Adipocyte (in vitro differentiated cells): Measurements from ENCODE around the gene TTN.
A peak's percentile ranks its signal among the peaks of the same experiment; 100 is the strongest.

Source experiments
- DNase-seq: peaks from one replicate; pipeline ENCODE4 v3.0.0-alpha.2; 2015; ENCODE audit warnings: low read depth
- H3K27me3 ChIP-seq: replicated peaks from 2 replicates; pipeline ENCODE4 v1.7.0; 2013; ENCODE audit warnings: mild to moderate bottlenecking, low read length, moderate library complexity; ENCODE audit not compliant: control insufficient read depth, insufficient read depth
- H3K36me3 ChIP-seq: 2 replicates; pipeline ENCODE4 v1.7.0; 2013; ENCODE audit warnings: low read length, mild to moderate bottlenecking, moderate library complexity; ENCODE audit not compliant: control insufficient read depth, insufficient read depth, severe bottlenecking
- H3K4me1 ChIP-seq: 2 replicates; pipeline ENCODE4 v1.7.0; 2013; ENCODE audit warnings: mild to moderate bottlenecking, low read length, moderate library complexity; ENCODE audit not compliant: control insufficient read depth, insufficient read depth
- H3K4me3 ChIP-seq: 2 replicates; pipeline ENCODE4 v1.7.0; 2013; ENCODE audit warnings: mild to moderate bottlenecking, low read length, moderate library complexity
- H3K9ac ChIP-seq: 2 replicates; pipeline ENCODE4 v1.7.0; 2013; ENCODE audit warnings: mild to moderate bottlenecking, low read length, moderate library complexity
- H3K9me3 ChIP-seq: 2 replicates; pipeline ENCODE4 v1.7.0; 2013; ENCODE audit warnings: mild to moderate bottlenecking, low read length, moderate library complexity; ENCODE audit not compliant: control insufficient read depth

TTN gene

DNA sequence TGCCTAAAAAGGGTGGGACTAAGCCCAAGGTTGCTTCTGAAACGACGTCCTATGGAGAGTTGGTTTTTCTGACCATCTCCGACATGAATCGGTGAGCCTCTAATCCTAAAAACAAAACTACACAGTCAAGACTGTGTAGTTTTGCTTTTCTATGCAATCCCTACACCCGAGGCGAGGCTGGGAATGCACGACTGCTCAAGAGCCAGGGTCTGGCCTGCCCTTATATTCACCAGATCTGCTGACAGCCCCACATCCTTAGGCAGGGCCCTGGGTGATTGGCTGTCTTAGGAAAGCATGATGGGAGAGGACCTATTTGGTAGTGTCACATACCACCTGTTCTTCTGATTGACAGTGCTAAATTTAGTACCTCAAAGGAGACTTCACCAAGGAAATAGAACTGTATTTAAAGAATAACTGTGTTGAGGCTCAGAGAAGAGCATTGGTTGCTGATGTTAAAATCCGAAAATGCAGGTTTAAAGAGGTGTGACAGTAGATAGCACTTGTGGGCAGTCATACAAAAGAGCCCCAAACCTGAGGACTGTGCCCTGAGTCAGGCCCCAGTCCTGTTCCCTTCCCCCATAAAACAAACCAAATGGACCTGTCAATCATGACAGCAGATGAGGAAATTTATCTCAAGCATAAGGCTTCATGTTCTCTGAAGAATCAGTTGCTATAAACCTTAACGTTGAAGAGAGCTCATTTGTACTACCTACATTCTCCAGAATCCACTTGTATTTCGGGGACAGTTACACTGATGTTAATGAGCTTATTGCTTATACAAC lies at the start of gene TTN:
Gene TTN (minus strand): TSS at position 197 of the 782 bp plus-strand sequence. CDS start 2,781 bp downstream, outside the sequence.
- H3K9me3 ChIP-seq: no peaks in the 10 kb centered on the region
- H3K9ac ChIP-seq: no peak within 1 kb of the TSS
- H3K27me3 ChIP-seq: no peaks in the 10 kb centered on the region
- no peak within 1 kb of the TSS for H3K4me3 ChIP-seq
- H3K4me1 ChIP-seq: no peaks in the 10 kb centered on the region
- no peaks in the 10 kb centered on the region for H3K36me3 ChIP-seq
- no peak for DNase-seq

DNA sequence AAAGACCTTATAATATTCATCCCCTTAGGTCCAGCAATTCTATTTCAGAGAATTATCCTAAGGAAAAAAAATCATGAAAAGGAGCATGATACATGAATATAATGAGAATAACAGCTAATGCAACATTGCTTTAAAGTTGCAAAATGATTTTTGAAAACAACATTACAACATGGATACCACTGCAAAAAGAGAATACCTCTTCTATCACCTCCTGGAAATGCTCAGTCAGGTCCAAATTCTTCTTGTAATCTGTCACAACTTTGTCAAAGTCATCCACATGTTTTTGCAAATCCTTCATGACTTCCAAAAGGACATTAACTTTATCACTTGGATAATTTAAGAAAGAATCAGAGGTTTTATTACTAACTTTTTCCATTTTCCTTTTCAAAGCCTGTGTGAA lies 47.9 kb upstream of the TTN start:
- Histone ChIP-seq H3K9me3 (no peaks in the 10 kb centered on the region), H3K36me3 (no peaks in the 10 kb centered on the region), H3K4me3 (no peak overlapping the region), H3K9ac (no peak overlapping the region), H3K4me1 (peaks cover 19% of the 10 kb centered on the region), H3K27me3 (no peaks in the 10 kb centered on the region)
- DNase-seq: no peak

GRCh38 chr2:178848335-178848734 lies 41.1 kb upstream of the TTN start:
- Histone ChIP-seq H3K9ac (no peak overlapping the region), H3K4me3 (no peak overlapping the region), H3K9me3 (no peaks in the 10 kb centered on the region), H3K4me1 (peaks cover 24% of the 10 kb centered on the region), H3K27me3 (no peaks in the 10 kb centered on the region), H3K36me3 (no peaks in the 10 kb centered on the region)
- DNase-seq: no peak

GRCh38 chr2:178846458-178846802 lies 39.2 kb upstream of the TTN start:
- Histone ChIP-seq H3K36me3 (no peaks in the 10 kb centered on the region), H3K27me3 (no peaks in the 10 kb centered on the region), H3K4me3 (no peak overlapping the region), H3K4me1 (peaks cover 24% of the 10 kb centered on the region), H3K9me3 (no peaks in the 10 kb centered on the region), H3K9ac (no peak overlapping the region)
- DNase-seq: peak; percentile 28

- no peak overlapping the region for H3K9ac ChIP-seq
- H3K4me1 ChIP-seq: peaks cover 24% of the 10 kb centered on the region
- peak; percentile 50 for DNase-seq
- H3K36me3 ChIP-seq: no peaks in the 10 kb centered on the region
- H3K4me3 ChIP-seq: peak overlapping the region; percentile 12
- H3K9me3 ChIP-seq: no peaks in the 10 kb centered on the region
- no peaks in the 10 kb centered on the region for H3K27me3 ChIP-seq
Observed at GRCh38 chr2:178845566-178846457, 38.6 kb upstream of the TTN start.

GRCh38 chr2:178844701-178845100 lies 37.5 kb upstream of the TTN start:
- Histone ChIP-seq H3K9me3 (no peaks in the 10 kb centered on the region), H3K36me3 (no peaks in the 10 kb centered on the region)

GRCh38 chr2:178844269-178844668 lies 37.0 kb upstream of the TTN start:
- Histone ChIP-seq H3K9me3 (no peaks in the 10 kb centered on the region), H3K27me3 (no peaks in the 10 kb centered on the region), H3K4me1 (peaks cover 24% of the 10 kb centered on the region), H3K9ac (no peak overlapping the region), H3K4me3 (no peak overlapping the region), H3K36me3 (no peaks in the 10 kb centered on the region)
- DNase-seq: no peak

More at GRCh38 chr2:178844701-178845100, 37.5 kb upstream of the TTN start:
- Histone ChIP-seq H3K27me3 (no peaks in the 10 kb centered on the region), H3K9ac (no peak overlapping the region), H3K4me3 (no peak overlapping the region), H3K4me1 (peaks cover 24% of the 10 kb centered on the region)
- no peak for DNase-seq

DNA sequence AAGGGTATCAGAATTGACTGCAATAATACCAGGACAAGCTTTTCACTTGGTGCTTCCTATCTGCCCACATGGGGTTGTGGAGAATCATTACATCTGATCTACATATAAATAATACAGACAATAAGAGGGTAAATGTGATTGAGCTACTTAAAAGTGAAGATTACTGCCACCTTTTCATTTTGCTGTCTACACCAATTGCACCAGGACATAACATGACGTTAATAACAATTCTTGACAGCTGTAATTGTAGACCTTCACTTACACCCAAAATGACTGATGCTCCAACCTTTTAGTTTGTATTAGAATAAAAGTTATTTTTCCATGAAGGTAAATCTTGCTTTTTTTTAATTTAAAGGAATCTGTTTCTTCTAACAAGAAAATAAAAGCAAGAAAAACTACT lies 36.5 kb upstream of the TTN start:
- H3K36me3 ChIP-seq: no peaks in the 10 kb centered on the region

GRCh38 chr2:178836807-178837206 lies 29.6 kb upstream of the TTN start:
- no peak for DNase-seq
- Histone ChIP-seq H3K4me3 (no peak overlapping the region), H3K36me3 (no peaks in the 10 kb centered on the region), H3K27me3 (no peaks in the 10 kb centered on the region), H3K9ac (no peak overlapping the region), H3K4me1 (no peaks in the 10 kb centered on the region), H3K9me3 (no peaks in the 10 kb centered on the region)

More for the DNA sequence above, 36.5 kb upstream of the TTN start:
- no peak for DNase-seq
- H3K4me1 ChIP-seq: peaks cover 24% of the 10 kb centered on the region
- no peaks in the 10 kb centered on the region for H3K9me3 ChIP-seq
- no peak overlapping the region for H3K9ac ChIP-seq
- H3K27me3 ChIP-seq: no peaks in the 10 kb centered on the region
- H3K4me3 ChIP-seq: no peak overlapping the region

GRCh38 chr2:178834086-178834485 lies 26.9 kb upstream of the TTN start:
- Histone ChIP-seq H3K9me3 (no peaks in the 10 kb centered on the region), H3K36me3 (no peaks in the 10 kb centered on the region), H3K4me1 (no peaks in the 10 kb centered on the region), H3K4me3 (no peak overlapping the region), H3K27me3 (no peaks in the 10 kb centered on the region), H3K9ac (no peak overlapping the region)
- no peak for DNase-seq

GRCh38 chr2:178833382-178833781 lies 26.2 kb upstream of the TTN start:
- Histone ChIP-seq H3K4me1 (no peaks in the 10 kb centered on the region), H3K4me3 (no peak overlapping the region), H3K9me3 (no peaks in the 10 kb centered on the region), H3K9ac (no peak overlapping the region), H3K36me3 (no peaks in the 10 kb centered on the region), H3K27me3 (no peaks in the 10 kb centered on the region)
- no peak for DNase-seq
